Esophagus squamous epithelium (tissue), 5 donors: ENCODE measurements around the gene INPP4B. TPM values are rescaled to one million over a fixed set of nuclear protein-coding genes. Genes with fewer than 3 reads are reported as not detected.

Experiments used
- DNase-seq: peaks from one replicate; lab custom pipeline; 2025; lab: John Stamatoyannopoulos, UW
- H3K27ac ChIP-seq, 4 donors: fragments of 200-600 bp; sonication (generic); one replicate each; pipeline ENCODE4 v1.5.1; 2016 to 2019; ENCODE audit warnings: mild to moderate bottlenecking in 1 of 4
- H3K27me3 ChIP-seq, 4 donors: fragments of 200-600 bp; sonication (generic); 1 replicate in 3 of 4; 2 replicates in 1 of 4; pipeline versions ENCODE4 v1.5.1 to v1.6.0; 2017 to 2021; ENCODE audit warnings: antibody characterized with exemption in 1 of 4
- H3K36me3 ChIP-seq, 3 donors: fragments of 200-600 bp; sonication (generic); one replicate each; pipeline ENCODE4 v1.5.1; 2016 to 2019
- H3K4me1 ChIP-seq, 3 donors: fragments of 200-600 bp; sonication (generic); one replicate each; pipeline ENCODE4 v1.5.1; 2017 to 2019
- H3K4me3 ChIP-seq, 4 donors: fragments of 200-600 bp; sonication (generic); 1 replicate in 3 of 4; 2 replicates in 1 of 4; pipeline ENCODE4 v1.5.1; 2016 to 2019; ENCODE audit warnings: mild to moderate bottlenecking in 2 of 4, moderate library complexity in 1 of 4
- H3K9me3 ChIP-seq, 3 donors: fragments of 200-600 bp; sonication (generic); one replicate each; pipeline ENCODE4 v1.5.1; 2016 to 2019
- POLR2A ChIP-seq, 4 donors: fragments of 450-650 bp; IDR thresholded peaks; one replicate each; pipeline ENCODE4 v1.6.1; 2017; ENCODE audit warnings: antibody characterized with exemption in 4 of 4, mild to moderate bottlenecking in 4 of 4, moderate library complexity in 3 of 4
- WGBS, 2 donors: methylation state at CpG; one replicate each; pipeline ENCODE4 v1.1.5; 2018; 5-methylcytosine and 5-hydroxymethylcytosine counted together
- intact Hi-C: fragments of 100-400 bp; cut with DNase I; formaldehyde crosslinking; loops from one replicate; pipeline ENCODE4 v1.15.0; 2022
- total RNA-seq, 4 donors: library from RNA; depleted of rRNA; stranded (reverse); fragments of >200 nt; gene quantifications; one replicate each; pipeline ENCODE4 v1.1.0, GENCODE V29; 2016
- TF ChIP-seq, protein P1 (sequence below), 6 experiments: fragments of 450-650 bp in 4 of 6; fragments of 200-600 bp in 2 of 6; sonication (generic) in 2 of 6; IDR thresholded peaks; one replicate each; pipeline ENCODE4 v1.5.1; 2016 to 2019; ENCODE audit warnings: antibody characterized with exemption in 6 of 6, mild to moderate bottlenecking in 4 of 6, moderate library complexity in 4 of 6
- donor health status: DM: yes; HTN: yes; CAD: no.

INPP4B gene
- total RNA-seq, 4 donors from 2014 or later = 14.3 to 49.7 (median 21.3) TPM

DNA sequence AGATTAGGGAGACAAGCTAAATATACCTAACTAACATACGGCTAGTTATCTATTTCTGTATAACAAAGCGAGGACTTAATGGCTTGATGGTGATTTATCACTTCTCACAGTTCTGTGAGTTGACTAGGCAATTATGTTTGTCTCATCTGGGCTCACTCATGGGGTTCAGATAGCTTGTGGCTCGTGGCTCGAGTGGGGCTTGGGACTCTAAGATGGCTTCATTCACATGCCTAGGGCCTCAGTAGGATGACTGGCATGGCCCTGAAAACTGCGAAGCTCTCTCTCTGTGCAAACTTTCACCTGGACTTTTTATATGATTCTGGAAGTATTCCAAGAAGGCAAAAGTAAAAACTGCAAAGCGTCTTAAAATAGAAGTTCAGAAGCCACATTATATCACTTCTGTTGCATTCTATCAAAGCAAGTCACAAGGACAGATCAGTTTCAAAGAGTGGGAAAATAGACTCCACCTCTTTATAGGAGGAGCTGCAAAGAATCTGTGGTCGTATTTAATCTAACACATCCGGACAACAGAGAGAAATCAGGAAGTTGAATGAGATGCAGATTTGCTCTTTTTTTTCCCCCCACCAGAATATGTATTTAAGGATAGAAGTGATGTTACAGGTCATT lies 491.2 kb downstream of the INPP4B start:
- H3K36me3 ChIP-seq = no peaks in the 10 kb centered on the region
- no peak for TF ChIP-seq POLR2A (IDR thresholded peaks at IDR 0.05)
- TF ChIP-seq, protein P1, sequence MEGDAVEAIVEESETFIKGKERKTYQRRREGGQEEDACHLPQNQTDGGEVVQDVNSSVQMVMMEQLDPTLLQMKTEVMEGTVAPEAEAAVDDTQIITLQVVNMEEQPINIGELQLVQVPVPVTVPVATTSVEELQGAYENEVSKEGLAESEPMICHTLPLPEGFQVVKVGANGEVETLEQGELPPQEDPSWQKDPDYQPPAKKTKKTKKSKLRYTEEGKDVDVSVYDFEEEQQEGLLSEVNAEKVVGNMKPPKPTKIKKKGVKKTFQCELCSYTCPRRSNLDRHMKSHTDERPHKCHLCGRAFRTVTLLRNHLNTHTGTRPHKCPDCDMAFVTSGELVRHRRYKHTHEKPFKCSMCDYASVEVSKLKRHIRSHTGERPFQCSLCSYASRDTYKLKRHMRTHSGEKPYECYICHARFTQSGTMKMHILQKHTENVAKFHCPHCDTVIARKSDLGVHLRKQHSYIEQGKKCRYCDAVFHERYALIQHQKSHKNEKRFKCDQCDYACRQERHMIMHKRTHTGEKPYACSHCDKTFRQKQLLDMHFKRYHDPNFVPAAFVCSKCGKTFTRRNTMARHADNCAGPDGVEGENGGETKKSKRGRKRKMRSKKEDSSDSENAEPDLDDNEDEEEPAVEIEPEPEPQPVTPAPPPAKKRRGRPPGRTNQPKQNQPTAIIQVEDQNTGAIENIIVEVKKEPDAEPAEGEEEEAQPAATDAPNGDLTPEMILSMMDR (IDR thresholded peaks at IDR 0.05) = no peak
- 74 to 80% methylated on average over 8 of the region's 8 CpGs for whole genome bisulfite sequencing, 2 donors
- intact Hi-C loops = loop anchor here (10.0 kb wide), 1 partner anchor 490 kb away; the partner anchor contains the start of gene INPP4B
- no peaks in the 10 kb centered on the region for H3K9me3 ChIP-seq
- H3K4me1 ChIP-seq = peaks cover 0 to 28% (median 13%) of the 10 kb centered on the region in 3 donors
- no peak for DNase-seq
- no peaks in the 10 kb centered on the region for H3K27me3 ChIP-seq
- H3K27ac ChIP-seq = no peak overlapping the region
- H3K4me3 ChIP-seq = no peak overlapping the region

DNA sequence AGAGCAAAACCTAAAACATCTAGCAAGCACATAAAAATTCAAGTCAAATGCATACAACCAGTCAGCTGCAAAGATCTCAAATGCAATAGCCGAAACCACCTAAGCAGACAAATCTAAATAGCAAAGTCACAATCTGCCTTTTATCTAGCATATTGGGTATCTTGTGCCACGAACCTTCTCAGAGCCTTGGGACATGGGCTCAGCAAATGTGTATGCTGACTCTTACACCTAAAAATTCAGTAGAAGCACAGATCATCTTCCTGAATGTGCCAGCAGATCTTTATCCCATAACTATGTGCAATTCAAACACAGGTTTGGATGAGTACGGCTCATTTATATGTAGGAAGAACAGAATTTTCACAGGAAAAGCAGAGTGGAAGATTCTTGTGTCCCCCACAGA lies 492.1 kb downstream of the INPP4B start:
- no peak for TF ChIP-seq POLR2A (IDR thresholded peaks at IDR 0.05)
- TF ChIP-seq, protein P1 (IDR thresholded peaks at IDR 0.05) = no peak
- 77 to 86% methylated on average over 3 of the region's 3 CpGs for WGBS, 2 donors
- intact Hi-C loops = loop anchor here (10.0 kb wide), 1 partner anchor 491 kb away; the partner anchor contains the start of gene INPP4B
- Histone ChIP-seq H3K27ac (no peak overlapping the region), H3K4me1 (peaks cover 0 to 28% (median 13%) of the 10 kb centered on the region in 3 donors), H3K4me3 (no peak overlapping the region), H3K9me3 (no peaks in the 10 kb centered on the region), H3K27me3 (no peaks in the 10 kb centered on the region), H3K36me3 (no peaks in the 10 kb centered on the region)
- no peak for DNase-seq

DNA sequence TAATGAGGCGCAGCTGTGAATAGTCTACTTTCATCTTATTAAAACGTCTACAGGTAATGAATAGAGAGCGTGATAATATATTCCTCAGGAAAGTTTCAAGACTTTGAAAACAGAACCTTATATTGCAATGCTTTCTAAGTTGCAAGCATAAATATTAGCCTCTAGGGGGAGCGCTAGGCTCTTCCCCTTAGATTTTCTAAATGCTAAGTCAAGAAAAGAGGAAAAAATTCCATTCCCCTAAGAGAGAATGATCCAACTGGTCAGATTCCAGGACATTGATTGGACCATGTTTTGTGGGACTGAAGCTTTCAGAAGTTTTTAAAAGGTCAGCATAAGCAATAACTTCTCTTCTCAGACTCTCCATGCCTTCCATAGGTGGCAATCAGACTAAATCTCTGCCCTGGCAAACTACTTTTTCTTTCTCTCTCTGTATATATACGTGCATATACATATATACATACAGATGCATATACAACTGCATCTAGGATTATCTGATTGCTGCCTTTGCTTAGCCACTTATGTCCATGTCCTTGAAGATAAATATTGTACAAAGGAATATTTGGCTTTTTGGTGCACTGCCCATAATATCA lies 492.9 kb downstream of the INPP4B start:
- Histone ChIP-seq H3K4me1 (peaks cover 0 to 28% (median 13%) of the 10 kb centered on the region in 3 donors), H3K27ac (peak overlapping the region in 1 of 4 donors; percentile 25), H3K27me3 (no peaks in the 10 kb centered on the region), H3K4me3 (no peak overlapping the region), H3K9me3 (no peaks in the 10 kb centered on the region), H3K36me3 (no peaks in the 10 kb centered on the region)
- TF ChIP-seq POLR2A (IDR thresholded peaks at IDR 0.05) = no peak
- TF ChIP-seq, protein P1 (IDR thresholded peaks at IDR 0.05) = peak; percentile 71 to 90 (median 80)
- DNase-seq = no peak
- 14 to 17% methylated on average over 5 of the region's 5 CpGs for WGBS, 2 donors
- intact Hi-C loops = loop anchor here (10.0 kb wide), 1 partner anchor 492 kb away; the partner anchor contains the start of gene INPP4B

DNA sequence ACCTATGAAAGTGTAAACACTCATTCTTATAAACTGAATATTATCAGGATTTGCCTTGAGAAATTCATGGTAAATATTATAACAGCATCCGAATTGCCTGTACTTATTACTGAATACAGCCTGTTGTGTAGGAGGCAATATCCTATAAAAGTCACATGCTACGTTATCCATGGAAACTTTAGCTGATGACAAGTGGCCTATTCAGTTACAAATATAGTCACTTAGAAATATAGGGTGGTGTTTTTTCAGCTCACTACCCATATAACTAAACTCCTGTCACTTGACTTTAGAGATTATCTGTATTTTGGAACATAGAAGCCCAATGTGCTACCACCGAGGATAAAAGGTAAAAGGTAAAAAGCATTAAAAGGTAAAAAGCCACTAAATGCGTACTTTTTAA lies 493.4 kb downstream of the INPP4B start:
- no peak for DNase-seq
- Histone ChIP-seq H3K4me3 (no peak overlapping the region), H3K27me3 (no peaks in the 10 kb centered on the region), H3K9me3 (no peaks in the 10 kb centered on the region), H3K36me3 (no peaks in the 10 kb centered on the region), H3K27ac (peak overlapping the region in 1 of 4 donors; percentile 25), H3K4me1 (peaks cover 0 to 28% (median 13%) of the 10 kb centered on the region in 3 donors)
- 71 to 72% methylated on average over 4 of the region's 4 CpGs for WGBS, 2 donors
- TF ChIP-seq, protein P1 (IDR thresholded peaks at IDR 0.05) = no peak
- no peak for TF ChIP-seq POLR2A (IDR thresholded peaks at IDR 0.05)
- intact Hi-C loops = loop anchor here (10.0 kb wide), 1 partner anchor 492 kb away; the partner anchor contains the start of gene INPP4B

DNA sequence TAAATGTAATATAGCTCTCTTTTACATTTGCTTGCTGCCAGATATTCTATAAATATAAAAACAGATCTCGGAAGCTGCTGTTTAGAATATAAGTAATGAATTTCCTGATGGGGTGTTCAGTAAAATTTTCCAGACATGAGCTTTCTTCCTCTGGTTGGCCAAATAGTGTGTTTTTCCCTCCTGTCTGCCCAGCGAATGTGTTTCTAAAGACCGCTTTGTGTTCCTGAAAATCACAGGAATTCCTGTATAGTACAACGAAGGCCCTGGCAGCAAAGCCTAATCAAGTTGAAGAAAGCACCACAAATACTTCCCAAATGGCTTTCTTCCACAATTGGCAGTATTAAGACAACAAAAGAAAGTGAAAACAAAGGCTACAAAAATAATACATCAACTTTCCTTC lies 494.1 kb downstream of the INPP4B start:
- TF ChIP-seq, protein P1 (IDR thresholded peaks at IDR 0.05) = no peak
- intact Hi-C loops = loop anchor here (10.0 kb wide), 1 partner anchor 493 kb away; the partner anchor contains the start of gene INPP4B
- Histone ChIP-seq H3K36me3 (no peaks in the 10 kb centered on the region), H3K4me3 (peak overlapping the region in 1 of 4 donors; percentile 9), H3K9me3 (no peaks in the 10 kb centered on the region), H3K27me3 (no peaks in the 10 kb centered on the region), H3K27ac (peak overlapping the region in 3 of 4 donors; percentile 8 to 25 (median 13)), H3K4me1 (peaks cover 0 to 28% (median 13%) of the 10 kb centered on the region in 3 donors)
- DNase-seq = no peak
- WGBS, 2 donors = 44 to 76% methylated on average over 4 of the region's 4 CpGs
